Mammary epithelial cell (primary cell): Measurements from ENCODE around the gene AQP2.

Source experiments
- EZH2 ChIP-seq: IDR thresholded peaks from 2 replicates; pipeline ENCODE4 v1.6.1; 2012; ENCODE audit warnings: low read length, inconsistent platforms, borderline replicate concordance
- TF ChIP-seq, protein P1 (sequence below), 2 donors: IDR thresholded peaks in 1 of 2; conservative IDR thresholded peaks in 1 of 2; 2 replicates each; pipeline ENCODE4 v1.5.1; 2011 to 2012; ENCODE audit warnings: inconsistent platforms in 2 of 2, low read length in 2 of 2, mild to moderate bottlenecking in 2 of 2, control low read depth in 1 of 2, low read depth in 1 of 2; ENCODE audit not compliant: insufficient read depth in 1 of 2; ENCODE audit errors: extremely low read depth in 1 of 2

DNA sequence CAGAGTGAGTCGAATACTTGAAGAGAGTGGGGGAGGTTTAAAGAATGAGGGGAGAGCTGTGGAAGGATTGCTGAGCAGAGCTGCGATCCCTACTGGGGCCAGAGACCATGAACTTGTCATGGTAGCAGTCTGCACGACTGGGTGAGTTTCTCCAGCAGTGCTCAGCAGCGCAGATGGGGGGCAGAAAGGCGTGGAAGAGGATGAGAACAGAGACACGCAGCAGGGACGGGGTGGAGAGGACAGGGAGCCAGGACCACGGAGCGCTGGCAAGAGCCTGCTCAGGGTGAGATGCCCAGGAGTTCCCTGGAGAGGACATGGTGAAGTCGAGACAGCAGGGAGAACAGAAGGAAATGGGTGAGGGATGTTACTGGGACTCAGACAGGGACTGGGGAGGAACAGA lies 20.1 kb downstream of the AQP2 start:
- TF ChIP-seq, protein P1, sequence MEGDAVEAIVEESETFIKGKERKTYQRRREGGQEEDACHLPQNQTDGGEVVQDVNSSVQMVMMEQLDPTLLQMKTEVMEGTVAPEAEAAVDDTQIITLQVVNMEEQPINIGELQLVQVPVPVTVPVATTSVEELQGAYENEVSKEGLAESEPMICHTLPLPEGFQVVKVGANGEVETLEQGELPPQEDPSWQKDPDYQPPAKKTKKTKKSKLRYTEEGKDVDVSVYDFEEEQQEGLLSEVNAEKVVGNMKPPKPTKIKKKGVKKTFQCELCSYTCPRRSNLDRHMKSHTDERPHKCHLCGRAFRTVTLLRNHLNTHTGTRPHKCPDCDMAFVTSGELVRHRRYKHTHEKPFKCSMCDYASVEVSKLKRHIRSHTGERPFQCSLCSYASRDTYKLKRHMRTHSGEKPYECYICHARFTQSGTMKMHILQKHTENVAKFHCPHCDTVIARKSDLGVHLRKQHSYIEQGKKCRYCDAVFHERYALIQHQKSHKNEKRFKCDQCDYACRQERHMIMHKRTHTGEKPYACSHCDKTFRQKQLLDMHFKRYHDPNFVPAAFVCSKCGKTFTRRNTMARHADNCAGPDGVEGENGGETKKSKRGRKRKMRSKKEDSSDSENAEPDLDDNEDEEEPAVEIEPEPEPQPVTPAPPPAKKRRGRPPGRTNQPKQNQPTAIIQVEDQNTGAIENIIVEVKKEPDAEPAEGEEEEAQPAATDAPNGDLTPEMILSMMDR (conservative IDR thresholded peaks at IDR 0.05 in 1 of 2, IDR thresholded peaks at IDR 0.05 in 1 of 2; ENCODE audit: extremely low read depth in 1 of 2, insufficient read depth in 1 of 2, low read depth in 1 of 2, low read length in 2 of 2) = no peak
- no peak for TF ChIP-seq EZH2
